Measurements from ENCODE around the gene WFDC9. TPM values are rescaled to one million over a fixed set of nuclear protein-coding genes. Genes with fewer than 3 reads are reported as not detected.

WFDC9 gene
- total and polyA plus RNA-seq, 2 of the 8 experiments (the other 6 are each of a cell fraction or from before 2014, with no cell fraction given): not detected

DNA sequence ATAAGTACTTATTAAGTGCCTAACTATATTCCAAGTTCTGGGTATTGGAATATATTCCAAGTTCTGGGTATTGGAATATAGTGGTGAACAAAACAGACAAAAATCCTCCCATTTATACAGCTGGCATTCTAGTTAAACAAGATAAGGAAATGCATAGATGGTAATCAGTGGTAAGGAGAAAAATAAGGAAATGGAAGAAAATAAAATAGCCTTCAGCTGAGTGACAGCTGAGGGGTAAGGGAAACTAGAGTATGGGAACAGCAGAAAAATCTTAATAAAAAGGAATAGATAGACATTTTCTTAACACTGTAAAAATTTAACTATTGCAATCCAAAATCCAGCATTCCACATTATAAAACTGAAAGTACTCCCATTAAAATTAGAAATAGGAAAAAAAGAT, 18.8 kb downstream of the WFDC9 start:
- POLR2A ChIA-PET (ENCODE audit: partially characterized antibody): no interaction called here
- TF ChIP-seq SIX5 (IDR thresholded peaks at IDR 0.05; ENCODE audit: low read depth, low read length): no peak
- TF ChIP-seq CBX5 (IDR thresholded peaks at IDR 0.05; ENCODE audit: low read depth, low read length): no peak
- TF ChIP-seq TAF1 (IDR thresholded peaks at IDR 0.05; ENCODE audit: low read depth, low read length): no peak
- TF ChIP-seq, protein P1, sequence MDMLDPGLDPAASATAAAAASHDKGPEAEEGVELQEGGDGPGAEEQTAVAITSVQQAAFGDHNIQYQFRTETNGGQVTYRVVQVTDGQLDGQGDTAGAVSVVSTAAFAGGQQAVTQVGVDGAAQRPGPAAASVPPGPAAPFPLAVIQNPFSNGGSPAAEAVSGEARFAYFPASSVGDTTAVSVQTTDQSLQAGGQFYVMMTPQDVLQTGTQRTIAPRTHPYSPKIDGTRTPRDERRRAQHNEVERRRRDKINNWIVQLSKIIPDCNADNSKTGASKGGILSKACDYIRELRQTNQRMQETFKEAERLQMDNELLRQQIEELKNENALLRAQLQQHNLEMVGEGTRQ (IDR thresholded peaks at IDR 0.05; ENCODE audit: low read length): no peak
- TF ChIP-seq, protein P2, sequence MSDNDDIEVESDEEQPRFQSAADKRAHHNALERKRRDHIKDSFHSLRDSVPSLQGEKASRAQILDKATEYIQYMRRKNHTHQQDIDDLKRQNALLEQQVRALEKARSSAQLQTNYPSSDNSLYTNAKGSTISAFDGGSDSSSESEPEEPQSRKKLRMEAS (IDR thresholded peaks at IDR 0.05): no peak
- no peak for TF ChIP-seq SUZ12 (IDR thresholded peaks at IDR 0.05; ENCODE audit: low read length)
- TF ChIP-seq BRCA1 (IDR thresholded peaks at IDR 0.05; ENCODE audit: low read depth, low read length): no peak
- no peak for TF ChIP-seq FOSL1 (IDR thresholded peaks at IDR 0.05; ENCODE audit: insufficient read depth, low read depth, low read length)
- no peak for TF ChIP-seq RAD21 (IDR thresholded peaks at IDR 0.05 in 1 of 2, conservative IDR thresholded peaks at IDR 0.05 in 1 of 2; ENCODE audit: low read depth in 2 of 2, low read length in 2 of 2)
- TF ChIP-seq HDAC2 (IDR thresholded peaks at IDR 0.05; ENCODE audit: borderline replicate concordance in 1 of 2, low read depth in 2 of 2, low read length in 2 of 2): no peak
- TF ChIP-seq GABPA (IDR thresholded peaks at IDR 0.05; ENCODE audit: borderline replicate concordance, insufficient read depth, low read length): no peak
- TF ChIP-seq TCF12 (IDR thresholded peaks at IDR 0.05; ENCODE audit: low read depth, low read length): no peak

More for the DNA sequence above, 18.8 kb downstream of the WFDC9 start:
- DNase-seq (ENCODE audit: low read depth in 1 of 2, low spot score in 2 of 2): no peak
- FAIRE-seq: no peak
- Histone ChIP-seq H3K9ac (replicated peaks in 1 of 4; ENCODE audit: extremely low read depth in 1 of 4, low read depth in 3 of 4, low read length in 3 of 4) (no peak overlapping the region), H2AFZ (ENCODE audit: low read length) (no peak overlapping the region), H3K4me2 (ENCODE audit: insufficient read depth in 1 of 2, low read depth in 2 of 2, low read length in 2 of 2) (no peak overlapping the region), H2AK5ac (ENCODE audit: low read depth, low read length) (no peak overlapping the region), H3K23me2 (ENCODE audit: low read depth, low read length) (no peaks in the 10 kb centered on the region), H3K36me3 (ENCODE audit: control insufficient read depth in 2 of 4, insufficient read depth in 4 of 4, low read length in 3 of 4) (no peaks in the 10 kb centered on the region), H3K56ac (replicated peaks; ENCODE audit: insufficient read length, low read depth, low read length) (no peak overlapping the region), H3K9me3 (ENCODE audit: insufficient read depth in 2 of 2, low read depth in 1 of 2, low read length in 1 of 2) (peaks cover 2 to 4% of the 10 kb centered on the region in 2 experiments; a peak in 1 of 4 replicates), H3K79me1 (ENCODE audit: low read depth, low read length) (no peaks in the 10 kb centered on the region), H3K18ac (ENCODE audit: extremely low read depth, low read length) (no peak overlapping the region), H2BK12ac (ENCODE audit: low read depth, low read length) (no peak overlapping the region), H3K23ac (ENCODE audit: insufficient read length) (no peak overlapping the region), H4K8ac (ENCODE audit: extremely low read depth, insufficient read depth, low read length) (no peak overlapping the region), H3K79me2 (ENCODE audit: control insufficient read depth in 1 of 2, insufficient read depth in 2 of 2, low read length in 2 of 2) (no peaks in the 10 kb centered on the region), H2BK20ac (ENCODE audit: low read length) (no peak overlapping the region), H3K4ac (replicated peaks; ENCODE audit: insufficient read length, low read depth, low read length) (no peak overlapping the region), H4K91ac (replicated peaks; ENCODE audit: insufficient read length, low read length) (no peak overlapping the region), H4K20me1 (replicated peaks in 1 of 2; ENCODE audit: control insufficient read depth in 1 of 2, insufficient read depth in 2 of 2, low read length in 2 of 2) (no peaks in the 10 kb centered on the region), H2BK15ac (ENCODE audit: low read length) (no peak overlapping the region), H3K27ac (ENCODE audit: low read depth, low read length) (no peak overlapping the region), H3K4me1 (replicated peaks in 1 of 4; ENCODE audit: control insufficient read depth in 3 of 4, insufficient read depth in 4 of 4, low read length in 3 of 4) (peaks cover 0 to 3% (median 0%) of the 10 kb centered on the region in 4 experiments; a peak in 2 of 7 replicates), H2BK5ac (ENCODE audit: low read depth, low read length) (no peak overlapping the region), H2BK120ac (replicated peaks; ENCODE audit: low read depth, low read length) (no peak overlapping the region), H3K4me3 (ENCODE audit: extremely low read depth in 1 of 4, insufficient read depth in 2 of 4, low read depth in 3 of 4, low read length in 4 of 4) (no peak overlapping the region), H3K14ac (ENCODE audit: insufficient read length) (no peak overlapping the region), H3K27me3 (replicated peaks in 1 of 4; ENCODE audit: control insufficient read depth in 3 of 4, extremely low read depth in 1 of 4, insufficient read depth in 3 of 4, low read length in 3 of 4) (no peaks in the 10 kb centered on the region), H4K5ac (ENCODE audit: insufficient read length, low read depth, low read length) (no peak overlapping the region)
- CTCF ChIA-PET (ENCODE audit: partially characterized antibody): interaction anchor here (0.6 to 3.2 kb wide), 4 partner anchors 11 to 238 kb away, joined by 3 to 20 read pairs (median 4); partner anchors contain the start of gene WFDC10A
